Measurements from ENCODE around the gene LGALS4. TPM values are rescaled to one million over a fixed set of nuclear protein-coding genes. Genes with fewer than 3 reads are reported as not detected.
"Not testable (repeated sequence)": the region's sequence is repeated elsewhere in the genome, so short reads cannot be mapped to it uniquely, and the experiment has no call there.

The LGALS4 gene
- 1 to 10 TPM in 2 of 8 experiments, under 1 TPM in 5, not detected in 1; 0.29 to 1.4 (median 0.50) TPM for total RNA-seq

- H3K4me1 ChIP-seq (replicated peaks in 1 of 2): no peaks in the 10 kb centered on the region
- no peak within 1 kb of the TSS for H3K4me3 ChIP-seq
- in situ Hi-C loops (cut with MboI; ENCODE audit: low pct_unique_long_range_greater_than_20kb in 2 of 9, low sequenced_read_pairs in 9 of 9, unreplicated experiment in 9 of 9): no loop called here
- no peak for ATAC-seq (replicated peaks in 6 of 8)
- 80 to 100% (median 88%) methylated on average over 1 to 13 of the region's 15 CpGs; no CpG with 5 or more reads in 4 of the 10 experiments for WGBS, 10 experiments
- H3K27ac ChIP-seq: no peak within 1 kb of the TSS
Measured at GRCh38 chr19:38812841-38813320, at the start of gene LGALS4. LGALS4 (minus strand) TSS chr19:38812945; CDS start chr19:38812886, 59 bp downstream.

GRCh38 chr19:38861368-38861767 lies 48.6 kb upstream of the LGALS4 start:
- WGBS, 10 experiments: 83 to 100% (median 100%) methylated on average over 1 to 3 of the region's 3 CpGs; no CpG with 5 or more reads in 2 of the 10 experiments
- no peak for ATAC-seq (replicated peaks in 6 of 8)
- H3K4me1 ChIP-seq (replicated peaks in 1 of 2): peaks cover 12 to 18% of the 10 kb centered on the region in 2 donors
- in situ Hi-C loops (cut with MboI; ENCODE audit: low pct_unique_long_range_greater_than_20kb in 2 of 9, low sequenced_read_pairs in 9 of 9, unreplicated experiment in 9 of 9): no loop called here
- no peak overlapping the region for H3K27ac ChIP-seq
- H3K4me3 ChIP-seq: no peak overlapping the region

GRCh38 chr19:38859631-38860204 lies 47.0 kb upstream of the LGALS4 start:
- H3K27ac ChIP-seq: peak overlapping the region; percentile 59 to 63
- WGBS, 10 experiments: 0 to 100% (median 45%) methylated on average over 1 to 10 of the region's 21 CpGs; no CpG with 5 or more reads in 2 of the 10 experiments

GRCh38 chr19:38856813-38857212 lies 44.1 kb upstream of the LGALS4 start:
- 86 to 100% (median 98%) methylated on average over 1 to 3 of the region's 3 CpGs for WGBS, 10 experiments

More at GRCh38 chr19:38859631-38860204, 47.0 kb upstream of the LGALS4 start:
- ATAC-seq (replicated peaks in 6 of 8): peak in 1 of 8 experiments; percentile 28
- H3K4me3 ChIP-seq; in situ Hi-C loops (cut with MboI; ENCODE audit: low pct_unique_long_range_greater_than_20kb in 2 of 9, low sequenced_read_pairs in 9 of 9, unreplicated experiment in 9 of 9): not testable (repeated sequence)
- peaks cover 12 to 18% of the 10 kb centered on the region in 2 donors for H3K4me1 ChIP-seq (replicated peaks in 1 of 2)

GRCh38 chr19:38855751-38856150 lies 43.0 kb upstream of the LGALS4 start:
- H3K27ac ChIP-seq; in situ Hi-C loops (cut with MboI; ENCODE audit: low pct_unique_long_range_greater_than_20kb in 2 of 9, low sequenced_read_pairs in 9 of 9, unreplicated experiment in 9 of 9); H3K4me3 ChIP-seq; ATAC-seq (replicated peaks in 6 of 8): not testable (repeated sequence)
- H3K4me1 ChIP-seq (replicated peaks in 1 of 2): peaks cover 10 to 12% of the 10 kb centered on the region in 2 donors
- WGBS, 10 experiments: no CpG with 5 or more reads among the region's 37 CpGs

More at GRCh38 chr19:38856813-38857212, 44.1 kb upstream of the LGALS4 start:
- Histone ChIP-seq H3K4me3 (no peak overlapping the region), H3K27ac (no peak overlapping the region), H3K4me1 (replicated peaks in 1 of 2) (peaks cover 12% of the 10 kb centered on the region in 2 donors)
- no peak for ATAC-seq (replicated peaks in 6 of 8)
- in situ Hi-C loops (cut with MboI; ENCODE audit: low pct_unique_long_range_greater_than_20kb in 2 of 9, low sequenced_read_pairs in 9 of 9, unreplicated experiment in 9 of 9): no loop called here

- ATAC-seq (replicated peaks in 6 of 8); H3K4me3 ChIP-seq; H3K27ac ChIP-seq; in situ Hi-C loops (cut with MboI; ENCODE audit: low pct_unique_long_range_greater_than_20kb in 2 of 9, low sequenced_read_pairs in 9 of 9, unreplicated experiment in 9 of 9): not testable (repeated sequence)
- WGBS, 10 experiments: 7 to 46% methylated on average over 2 of the region's 3 CpGs; no CpG with 5 or more reads in 8 of the 10 experiments
- peaks cover 6 to 10% of the 10 kb centered on the region in 2 donors for H3K4me1 ChIP-seq (replicated peaks in 1 of 2)
Measured at GRCh38 chr19:38854961-38855360, 42.2 kb upstream of the LGALS4 start.

GRCh38 chr19:38853214-38853613 lies 40.5 kb upstream of the LGALS4 start:
- H3K4me1 ChIP-seq (replicated peaks in 1 of 2): peaks cover 3 to 4% of the 10 kb centered on the region in 2 donors
- H3K4me3 ChIP-seq: no peak overlapping the region
- 75 to 95% (median 88%) methylated on average over 1 to 10 of the region's 17 CpGs; no CpG with 5 or more reads in 3 of the 10 experiments for WGBS, 10 experiments
- ATAC-seq (replicated peaks in 6 of 8): no peak
- H3K27ac ChIP-seq: no peak overlapping the region
- in situ Hi-C loops (cut with MboI; ENCODE audit: low pct_unique_long_range_greater_than_20kb in 2 of 9, low sequenced_read_pairs in 9 of 9, unreplicated experiment in 9 of 9): no loop called here

GRCh38 chr19:38852231-38853044 lies 39.7 kb upstream of the LGALS4 start:
- Histone ChIP-seq H3K4me3 (peak overlapping the region; percentile 60 to 93 (median 66)), H3K27ac (peak overlapping the region; percentile 92 to 94), H3K4me1 (replicated peaks in 1 of 2) (peaks cover 4 to 5% of the 10 kb centered on the region in 2 donors)
- ATAC-seq (replicated peaks in 6 of 8): peak in 1 of 8 experiments; percentile 1
- in situ Hi-C loops (cut with MboI; ENCODE audit: low pct_unique_long_range_greater_than_20kb in 2 of 9, low sequenced_read_pairs in 9 of 9, unreplicated experiment in 9 of 9): no loop called here
- 0 to 26% (median 7%) methylated on average over 2 to 6 of the region's 52 CpGs; no CpG with 5 or more reads in 5 of the 10 experiments for WGBS, 10 experiments

GRCh38 chr19:38851622-38852230 lies 39.0 kb upstream of the LGALS4 start:
- peak overlapping the region; percentile 92 to 94 for H3K27ac ChIP-seq
- in situ Hi-C loops (cut with MboI; ENCODE audit: low pct_unique_long_range_greater_than_20kb in 2 of 9, low sequenced_read_pairs in 9 of 9, unreplicated experiment in 9 of 9): no loop called here
- peak; percentile 2 to 15 (median 6) for ATAC-seq (replicated peaks in 6 of 8)
- peaks cover 4 to 5% of the 10 kb centered on the region in 2 donors for H3K4me1 ChIP-seq (replicated peaks in 1 of 2)
- peak overlapping the region; percentile 60 to 93 (median 66) for H3K4me3 ChIP-seq
- WGBS, 10 experiments: 0% methylated on average over 3 of the region's 67 CpGs; no CpG with 5 or more reads in 8 of the 10 experiments

- 0 to 9% (median 3%) methylated on average over 4 to 22 of the region's 40 CpGs; no CpG with 5 or more reads in 5 of the 10 experiments for WGBS, 10 experiments
- H3K4me3 ChIP-seq: peak overlapping the region; percentile 60 to 93 (median 66)
- in situ Hi-C loops (cut with MboI; ENCODE audit: low pct_unique_long_range_greater_than_20kb in 2 of 9, low sequenced_read_pairs in 9 of 9, unreplicated experiment in 9 of 9): no loop called here
- peaks cover 4 to 5% of the 10 kb centered on the region in 2 donors for H3K4me1 ChIP-seq (replicated peaks in 1 of 2)
- H3K27ac ChIP-seq: peak overlapping the region; percentile 92 to 94
- ATAC-seq (replicated peaks in 6 of 8): no peak
Measured at GRCh38 chr19:38850976-38851621, 38.4 kb upstream of the LGALS4 start.

- peaks cover 4 to 5% of the 10 kb centered on the region in 2 donors for H3K4me1 ChIP-seq (replicated peaks in 1 of 2)
- WGBS, 10 experiments: 0 to 2% (median 0%) methylated on average over 1 to 7 of the region's 26 CpGs; no CpG with 5 or more reads in 6 of the 10 experiments
- peak; percentile 67 to 86 (median 84) for ATAC-seq (replicated peaks in 6 of 8)
- H3K4me3 ChIP-seq: peak overlapping the region; percentile 60 to 93 (median 66)
- in situ Hi-C loops (cut with MboI; ENCODE audit: low pct_unique_long_range_greater_than_20kb in 2 of 9, low sequenced_read_pairs in 9 of 9, unreplicated experiment in 9 of 9): no loop called here
- peak overlapping the region; percentile 92 to 94 for H3K27ac ChIP-seq
Measured at GRCh38 chr19:38850436-38850975, 37.8 kb upstream of the LGALS4 start.

GRCh38 chr19:38849860-38850435 lies 37.2 kb upstream of the LGALS4 start, which contains the start of gene HNRNPL:
HNRNPL (minus strand) TSS chr19:38849986; CDS start chr19:38849966, 20 bp downstream.
- H3K4me1 ChIP-seq (replicated peaks in 1 of 2): peaks cover 4 to 5% of the 10 kb centered on the region in 2 donors
- peak within 1 kb of the TSS; percentile 69 to 93 (median 85) for H3K4me3 ChIP-seq
- in situ Hi-C loops (cut with MboI; ENCODE audit: low pct_unique_long_range_greater_than_20kb in 2 of 9, low sequenced_read_pairs in 9 of 9, unreplicated experiment in 9 of 9): no loop called here
- peak within 1 kb of the TSS; percentile 98 to 99 for H3K27ac ChIP-seq
- ATAC-seq (replicated peaks in 6 of 8): peak; percentile 58 to 78 (median 72)
- 0% methylated on average over 2 to 8 of the region's 50 CpGs; no CpG with 5 or more reads in 7 of the 10 experiments for WGBS, 10 experiments

All from motor neuron (in vitro differentiated cells).